OCI-M2 (cell line): ENCODE data around the gene GRM8.

ENCODE experiments used
- DNase-seq: peaks from one replicate; lab custom pipeline; 2025; ENCODE audit not compliant: unreplicated experiment; lab: John Stamatoyannopoulos, UW

Gene GRM8

GRCh38 chr7:126569402-126569801 is 683.3 kb downstream of the GRM8 start:
- no peak for DNase-seq

GRCh38 chr7:126557271-126557670 is 695.5 kb downstream of the GRM8 start:
- no peak for DNase-seq

- DNase-seq = no peak
Measured at GRCh38 chr7:126541406-126541805, 711.3 kb downstream of the GRM8 start.

GRCh38 chr7:126535176-126535575 is 717.6 kb downstream of the GRM8 start:
- no peak for DNase-seq

GRCh38 chr7:126533715-126534114 is 719.0 kb downstream of the GRM8 start:
- no peak for DNase-seq

DNA sequence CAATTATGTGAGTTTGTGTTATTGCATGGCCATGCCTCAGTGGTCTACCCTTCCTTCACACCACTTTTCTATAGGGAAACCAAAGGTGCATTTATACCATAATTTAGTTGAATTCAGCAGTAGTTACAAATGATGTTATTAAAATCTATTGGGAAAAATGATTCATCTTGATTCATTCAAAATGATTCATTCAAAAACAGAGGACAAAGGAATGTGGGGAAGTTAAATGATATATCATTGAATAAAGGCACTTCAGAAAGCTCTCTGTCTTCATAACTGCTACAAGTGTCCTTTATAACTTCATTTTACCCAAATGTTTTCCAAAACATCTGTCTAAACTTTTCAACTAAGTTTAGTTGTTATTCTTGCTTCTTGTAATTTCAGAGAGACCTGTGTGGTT is 722.9 kb downstream of the GRM8 start:
- no peak for DNase-seq

DNA sequence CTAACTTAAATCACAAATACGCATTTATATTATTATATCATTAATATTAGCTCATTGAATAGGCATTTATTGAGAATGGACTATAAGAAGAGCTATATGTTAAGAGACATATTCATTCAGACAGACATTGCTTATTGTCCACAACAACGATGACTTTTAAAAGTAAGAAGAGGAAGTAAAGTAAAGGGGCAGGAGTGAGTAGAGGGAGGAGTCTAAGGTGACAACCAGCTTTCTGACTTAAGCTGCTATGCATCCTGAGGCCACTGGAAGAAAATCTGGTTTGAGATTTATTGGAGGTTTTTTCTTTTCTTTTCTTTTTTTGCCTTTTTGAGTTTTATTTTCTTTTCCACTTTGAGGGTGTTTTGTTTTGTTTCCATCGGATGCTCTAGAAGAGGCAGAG is 723.5 kb downstream of the GRM8 start:
- DNase-seq = no peak

- DNase-seq = no peak
Measured at GRCh38 chr7:126525906-126526305, 726.8 kb downstream of the GRM8 start.

GRCh38 chr7:126524967-126525366 is 727.8 kb downstream of the GRM8 start:
- DNase-seq = no peak

DNA sequence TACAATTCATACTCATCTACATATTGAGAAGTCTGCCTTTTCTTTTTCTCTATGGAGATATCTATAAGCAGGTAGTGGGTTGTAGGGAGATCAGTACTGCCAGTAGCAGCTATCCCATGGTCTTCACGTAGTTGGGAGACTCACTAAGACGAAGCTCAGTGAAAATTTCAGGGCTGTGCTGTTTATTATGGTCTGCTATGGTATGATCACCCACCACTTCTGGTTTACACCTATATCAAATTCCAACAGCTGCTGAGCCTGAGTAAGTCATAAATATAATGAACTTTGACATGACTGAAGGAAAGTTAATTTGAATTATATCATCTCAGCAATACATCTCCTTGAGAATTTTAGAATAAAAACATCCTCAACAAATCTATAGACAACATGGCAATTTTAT is 741.7 kb downstream of the GRM8 start:
- DNase-seq = no peak

DNA sequence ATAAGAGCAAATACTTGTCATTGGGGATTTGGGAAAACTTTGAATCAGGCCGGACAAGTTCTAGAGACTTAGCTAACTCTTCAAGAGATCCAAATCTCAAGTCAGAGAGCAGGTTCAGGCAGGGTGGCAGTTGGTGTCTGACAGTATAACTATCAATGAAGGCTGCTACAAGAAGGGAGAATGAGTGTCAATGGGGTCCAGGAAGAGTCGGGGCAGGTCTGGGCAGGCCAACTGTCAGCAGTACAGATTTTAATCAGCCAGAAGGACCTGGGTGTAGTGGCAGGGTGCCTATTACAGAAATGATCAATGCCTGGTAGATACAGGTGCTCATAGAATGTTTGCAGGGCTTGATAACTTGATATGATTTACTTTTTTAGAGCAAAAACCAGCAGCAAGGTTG is 751.1 kb downstream of the GRM8 start:
- DNase-seq = no peak

DNA sequence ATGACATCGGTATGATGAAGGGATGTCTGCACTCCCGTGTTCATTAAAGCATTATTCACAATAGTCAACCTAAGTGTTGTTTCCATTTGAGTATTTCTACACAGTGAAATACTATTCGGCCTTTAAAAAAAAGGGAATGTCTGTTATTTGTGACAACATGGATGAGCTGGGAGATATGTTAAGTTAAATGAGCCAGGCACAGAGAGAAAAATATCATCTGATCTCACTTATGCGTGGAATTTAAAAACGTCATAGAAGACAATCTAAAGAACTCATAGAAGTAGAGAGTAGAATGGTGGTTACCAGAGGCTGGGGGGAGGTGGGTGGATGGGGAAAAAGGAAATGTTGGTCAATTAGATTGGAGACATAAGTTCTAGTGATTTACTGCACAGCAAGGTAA is 753.3 kb downstream of the GRM8 start:
- DNase-seq = no peak

- DNase-seq = no peak
Measured at GRCh38 chr7:126495733-126496132, 757.0 kb downstream of the GRM8 start.

DNA sequence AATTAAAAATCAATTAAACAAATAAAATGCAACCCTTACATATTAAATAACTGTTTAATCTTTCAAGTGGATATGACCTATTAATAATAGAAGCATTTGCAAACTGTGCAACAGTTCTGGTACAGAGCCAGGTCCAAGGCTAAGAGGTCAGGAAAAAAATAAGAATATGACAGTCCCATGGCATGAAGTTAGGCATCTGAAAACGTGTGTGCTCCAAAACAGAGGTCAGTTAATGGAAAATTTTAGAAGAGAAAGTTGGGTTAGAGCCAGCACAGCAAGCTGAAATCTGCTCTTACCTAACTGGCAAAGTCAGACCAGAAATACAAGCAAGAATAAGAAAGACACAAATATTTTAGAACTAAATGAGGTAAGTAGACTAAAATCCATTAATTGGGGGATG is 757.7 kb downstream of the GRM8 start:
- DNase-seq = no peak

DNA sequence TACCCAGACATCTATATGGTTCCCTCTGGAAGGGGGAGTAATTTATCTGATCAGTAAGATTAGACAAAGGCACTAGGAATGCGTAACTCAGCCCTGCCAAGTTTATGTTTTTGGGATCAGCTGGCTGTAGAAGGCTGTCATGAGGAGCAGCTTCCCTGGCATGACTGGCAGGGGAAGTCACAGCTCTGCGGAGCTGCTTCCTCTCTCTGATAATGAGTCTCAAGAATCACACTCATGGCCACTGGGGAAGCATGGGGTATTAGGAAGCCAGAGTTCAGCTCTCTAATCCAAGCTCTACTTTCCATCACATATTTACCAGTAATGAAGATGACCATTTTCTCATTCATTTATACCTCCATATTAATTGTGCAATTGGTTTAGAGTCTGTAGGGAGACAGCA is 758.9 kb downstream of the GRM8 start:
- DNase-seq = no peak

DNA sequence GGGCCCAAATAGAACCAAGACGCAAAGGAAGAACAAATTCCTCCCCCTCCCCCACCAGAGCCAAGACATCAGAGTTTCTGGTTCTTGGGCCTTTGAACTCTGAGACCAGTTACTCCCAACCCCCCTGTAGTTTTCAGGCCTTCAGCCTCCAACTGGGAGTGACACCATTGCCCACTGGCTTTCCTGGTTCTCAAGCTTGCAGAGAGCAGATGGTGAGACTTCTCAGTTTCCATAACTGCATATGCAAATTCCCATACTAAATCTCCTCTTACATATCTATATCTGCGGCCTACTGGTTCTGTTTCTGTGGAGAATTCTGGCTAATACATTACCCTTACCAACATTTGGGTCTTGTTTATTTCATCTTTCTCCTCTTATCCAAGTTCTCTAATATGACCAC is 762.9 kb downstream of the GRM8 start:
- no peak for DNase-seq

DNA sequence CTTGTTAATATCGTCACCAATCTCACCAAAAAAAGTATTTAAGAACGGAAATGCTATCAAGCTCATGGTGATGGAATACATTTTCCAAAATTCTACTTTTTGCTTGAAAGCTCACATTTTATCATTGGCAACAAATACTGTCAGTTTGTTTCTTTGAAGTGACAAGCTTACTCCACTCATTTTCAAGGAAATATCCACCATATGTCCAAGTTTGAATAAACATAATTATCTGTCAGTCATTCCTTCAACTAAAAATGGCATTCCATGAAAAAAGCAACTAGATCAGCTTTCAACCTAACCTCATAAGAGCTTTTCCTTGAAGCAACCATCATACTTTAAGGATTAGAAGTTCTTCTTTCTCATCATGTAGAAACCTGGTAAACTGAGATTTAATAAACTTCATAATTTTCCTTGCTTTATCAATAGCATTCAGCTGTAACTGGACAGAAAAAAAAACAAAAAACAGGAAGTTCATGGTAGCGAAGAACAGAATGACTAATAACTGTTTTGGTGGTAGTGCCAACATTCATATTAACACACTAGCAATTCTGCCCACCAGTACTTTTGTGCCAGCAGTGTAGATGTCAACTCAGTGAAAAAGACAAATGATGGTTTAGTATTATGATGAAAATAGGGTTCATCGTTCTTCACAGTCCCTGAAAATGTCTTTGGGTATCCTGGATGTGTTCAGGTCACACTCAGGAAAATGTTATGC is 764.9 kb downstream of the GRM8 start:
- DNase-seq = no peak

DNA sequence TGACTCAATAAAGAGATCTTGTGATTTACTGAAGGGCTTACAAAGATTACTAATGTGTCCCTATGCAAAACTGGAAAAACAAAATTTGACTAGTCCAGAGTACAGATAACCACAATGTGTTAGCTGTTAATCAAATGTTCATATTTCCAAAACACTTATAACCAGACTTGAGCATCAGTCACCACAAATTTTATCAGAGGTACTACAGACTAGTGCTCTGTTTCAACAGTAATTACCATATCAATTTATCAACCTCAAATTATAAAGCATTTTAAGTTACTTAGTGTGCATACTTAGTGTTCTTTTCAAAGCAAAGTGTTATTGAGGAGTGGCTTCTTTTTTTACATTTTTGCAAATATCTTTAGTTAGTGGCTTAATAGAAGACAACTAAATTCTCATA is 765.9 kb downstream of the GRM8 start:
- DNase-seq = no peak

- no peak for DNase-seq
Measured at GRCh38 chr7:126485791-126486190, 767.0 kb downstream of the GRM8 start.

- DNase-seq = no peak
Measured at GRCh38 chr7:126483972-126484371, 768.8 kb downstream of the GRM8 start.

DNA sequence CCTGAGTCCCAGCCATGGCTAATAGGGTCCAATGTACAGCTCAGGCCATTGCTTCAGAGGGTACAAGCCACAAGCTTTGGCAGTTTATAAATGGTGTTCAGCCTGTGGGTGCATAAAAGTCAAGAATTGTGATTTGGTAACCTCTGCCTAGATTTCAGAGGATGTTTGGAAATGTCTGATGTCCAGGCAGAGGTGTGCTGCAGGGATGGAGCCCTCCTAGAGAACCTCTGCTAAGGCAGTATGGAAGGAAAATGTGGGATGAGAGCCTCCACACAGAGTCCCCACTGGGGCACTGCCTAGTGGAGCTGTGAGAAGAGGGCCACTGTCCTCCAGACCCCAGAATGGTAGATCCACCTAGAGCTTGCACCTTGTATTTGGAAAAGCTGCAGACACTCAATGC is 779.9 kb downstream of the GRM8 start:
- no peak for DNase-seq

GRCh38 chr7:126462405-126462804 is 790.3 kb downstream of the GRM8 start:
- DNase-seq = no peak

GRCh38 chr7:126460664-126461063 is 792.1 kb downstream of the GRM8 start:
- no peak for DNase-seq
